GM21526 (cell line): Measurements from ENCODE around the gene ACTG1.

Source experiments
- ATAC-seq: cut with Tn5 transposase; IDR thresholded peaks from one replicate; pipeline ENCODE4 v1.9.1; 2021; ENCODE audit warnings: moderate library complexity; ENCODE audit not compliant: unreplicated experiment, low FRiP score

ACTG1 gene

DNA sequence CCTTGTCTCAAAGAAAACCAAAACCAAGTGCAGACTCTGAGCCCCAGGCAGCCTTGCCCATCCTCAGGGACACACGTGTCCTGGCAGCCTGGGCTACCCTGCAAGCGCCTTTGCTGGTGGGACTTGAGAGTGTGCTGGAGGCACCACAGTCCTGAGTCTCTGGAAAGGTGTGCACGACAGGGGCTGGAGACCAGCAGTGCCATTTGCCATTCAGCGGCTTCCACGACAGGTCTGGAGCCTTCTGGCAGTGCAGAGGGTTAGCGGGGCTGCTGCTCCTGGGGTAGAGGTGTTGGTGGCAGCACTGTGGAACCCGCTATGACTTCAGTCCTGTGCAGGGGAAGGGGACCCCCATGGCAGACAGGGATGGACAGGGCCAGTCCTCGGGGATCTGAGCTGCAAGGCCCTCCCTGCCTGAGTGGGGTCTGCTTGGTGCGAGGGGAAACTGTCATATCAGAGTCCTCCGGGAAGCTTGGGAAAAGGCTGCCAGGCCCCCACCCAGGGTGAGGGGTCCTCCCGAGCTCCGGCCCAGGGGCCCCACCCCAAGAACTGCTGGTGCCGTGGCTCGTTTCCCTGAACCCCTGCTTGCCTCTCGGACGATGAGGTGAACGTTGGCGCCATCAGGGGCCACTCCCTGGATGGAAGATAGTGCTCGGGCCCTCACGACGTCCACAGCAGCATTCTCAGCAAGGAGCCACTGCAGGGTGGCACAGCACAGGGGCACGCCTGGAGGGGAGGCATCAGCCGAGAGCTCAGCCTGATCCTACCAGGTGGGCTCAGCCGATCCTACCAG lies 32.8 kb upstream of the ACTG1 start:
- no peak for ATAC-seq

DNA sequence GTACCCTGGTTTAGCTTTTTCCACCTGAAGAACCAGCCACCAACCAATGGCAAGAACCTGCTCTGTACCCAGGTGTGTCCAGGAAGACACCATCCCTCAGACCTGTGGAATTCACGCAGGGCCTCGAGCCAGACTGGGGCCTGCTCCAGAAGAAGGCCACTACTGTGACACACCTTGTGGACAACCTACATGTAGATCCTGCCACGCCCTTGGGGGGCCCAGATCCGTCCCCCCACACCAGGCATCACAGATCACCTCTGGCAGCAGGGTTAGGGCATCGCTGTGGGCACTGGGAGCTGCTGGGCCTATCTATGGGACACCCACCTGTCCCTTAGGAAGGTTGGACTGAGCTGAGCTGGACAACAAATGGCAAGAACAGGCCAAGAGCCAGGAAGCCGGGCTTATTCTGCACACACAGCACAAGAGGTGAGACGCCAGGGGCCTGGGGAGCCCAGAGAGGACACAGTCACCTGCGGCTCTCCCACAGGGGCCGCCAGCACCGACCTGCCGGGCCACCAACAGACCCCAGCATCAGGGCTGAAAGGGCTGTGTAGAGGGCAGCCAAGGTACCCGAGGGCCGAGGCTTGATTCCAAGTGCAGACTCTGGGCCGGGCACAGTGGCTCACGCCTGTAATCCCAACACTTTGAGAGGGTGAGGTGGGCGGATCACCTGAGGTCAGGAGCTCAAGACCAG lies 31.8 kb upstream of the ACTG1 start:
- no peak for ATAC-seq

DNA sequence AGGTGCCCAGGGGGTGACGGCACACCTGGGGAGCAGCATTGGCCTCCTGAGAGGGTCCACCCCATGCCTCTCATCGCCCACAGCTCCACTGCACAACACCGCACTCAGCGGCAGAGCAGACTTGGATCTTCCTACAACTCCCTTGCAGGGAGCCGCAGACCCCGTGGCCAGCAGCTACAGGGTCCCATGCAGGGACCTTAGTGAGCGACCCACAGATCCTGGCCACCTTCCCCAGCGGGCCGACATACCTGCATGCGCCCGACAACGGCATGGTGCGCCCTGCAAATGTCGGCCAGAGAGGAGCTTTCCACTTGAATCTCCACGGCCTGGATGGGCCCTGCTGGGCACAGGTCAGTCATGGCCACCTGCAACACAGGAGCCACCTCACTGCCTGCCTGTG lies 31.2 kb upstream of the ACTG1 start:
- ATAC-seq, result no peak

DNA sequence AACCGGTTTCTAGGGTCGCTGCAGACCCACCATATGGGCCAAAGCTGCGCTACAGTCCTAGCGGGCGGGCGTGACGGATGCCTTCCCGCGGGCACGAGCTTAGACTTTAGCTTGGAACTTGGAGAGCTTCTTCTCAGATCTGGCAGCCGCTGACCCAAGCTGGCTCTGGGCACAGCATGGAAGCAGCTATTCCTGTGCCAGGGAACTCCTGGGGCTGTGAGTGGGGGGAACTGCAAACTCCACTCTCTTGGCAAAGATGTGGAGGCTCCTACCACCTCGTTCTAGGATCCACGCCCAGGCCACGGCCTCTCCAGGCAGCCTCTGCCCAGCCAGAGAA lies 30.7 kb upstream of the ACTG1 start:
- ATAC-seq, result no peak

DNA sequence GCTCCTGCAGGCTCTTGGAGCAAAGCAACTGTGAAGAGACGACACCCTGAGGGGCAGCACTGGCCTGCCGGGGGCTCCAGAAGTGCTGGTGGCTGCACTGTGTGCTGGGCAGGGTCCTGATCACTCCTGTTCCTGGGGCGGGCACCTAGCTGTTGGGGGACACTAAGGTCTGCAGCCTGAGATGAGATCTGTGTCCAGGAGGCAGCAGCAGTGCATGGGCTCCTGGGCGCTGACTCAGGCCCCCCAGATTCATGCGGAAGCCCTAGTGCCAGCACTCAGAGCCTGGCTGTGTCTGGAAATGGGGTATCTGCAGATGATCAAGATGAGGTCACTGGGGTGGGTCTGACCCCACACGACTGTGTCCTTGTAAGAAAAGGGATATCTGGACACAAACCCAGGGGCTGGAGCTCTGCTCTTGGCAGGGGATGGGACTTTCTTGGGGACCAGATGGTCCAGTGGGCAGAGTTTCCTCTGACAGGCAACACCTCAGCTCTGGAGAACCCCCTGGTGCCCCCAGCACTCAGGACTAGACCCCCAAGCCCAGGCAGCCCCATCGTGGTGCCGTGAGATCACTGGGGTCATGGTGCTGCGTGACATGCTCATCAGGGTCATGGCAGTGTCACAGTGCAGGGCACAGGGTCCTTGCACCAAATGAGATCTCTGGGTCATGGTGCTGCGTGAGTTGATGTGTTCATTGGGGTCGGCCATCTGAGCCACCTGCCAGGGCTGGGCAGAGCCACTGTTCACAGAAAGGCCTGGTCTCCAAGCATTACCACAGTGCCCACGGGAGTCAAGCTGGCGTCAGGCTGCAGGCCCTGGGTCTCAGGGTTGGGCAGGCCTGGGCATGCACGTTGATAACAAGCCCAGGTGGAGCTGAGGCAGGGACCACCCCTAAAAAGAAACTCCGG lies 30.1 kb upstream of the ACTG1 start:
- no peak for ATAC-seq

DNA sequence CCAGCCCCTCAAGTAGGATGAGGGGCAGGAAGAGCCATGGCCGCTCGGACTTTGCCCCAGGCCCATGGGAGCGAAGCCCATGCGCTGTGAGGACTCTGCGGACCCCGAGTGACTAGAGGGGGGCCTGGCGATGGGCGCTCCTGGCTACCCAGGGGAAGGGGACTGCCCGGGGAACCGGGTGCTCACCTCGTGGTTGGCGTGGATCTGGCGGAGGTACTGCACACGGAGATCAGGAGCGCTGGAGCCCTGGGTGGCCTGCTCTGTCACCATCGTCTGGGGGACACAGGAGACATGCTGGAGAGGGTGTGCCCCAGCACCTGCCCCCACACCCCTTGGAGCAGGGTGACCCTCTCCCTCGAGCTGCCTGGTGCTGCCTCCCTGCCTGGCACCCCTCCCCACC lies 28.5 kb upstream of the ACTG1 start:
- ATAC-seq, result no peak

DNA sequence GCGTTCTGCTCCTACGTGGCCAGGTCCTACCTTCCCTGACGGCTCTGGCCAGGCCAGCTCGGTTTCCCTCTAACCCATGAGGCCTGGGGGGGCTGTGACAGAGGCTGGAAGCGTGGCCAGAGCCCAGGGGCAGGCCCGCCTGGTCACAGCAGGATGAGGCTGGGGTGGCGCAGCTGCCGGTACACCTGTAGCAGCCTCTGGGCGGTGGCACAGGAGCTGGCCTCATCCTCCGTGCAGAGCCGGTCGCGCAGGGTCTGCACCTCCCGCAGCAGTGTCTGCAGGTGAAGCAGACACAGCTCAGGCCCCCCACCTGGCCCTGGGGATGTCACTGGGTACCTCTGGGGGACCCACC lies 28.1 kb upstream of the ACTG1 start:
- ATAC-seq, result no peak

DNA sequence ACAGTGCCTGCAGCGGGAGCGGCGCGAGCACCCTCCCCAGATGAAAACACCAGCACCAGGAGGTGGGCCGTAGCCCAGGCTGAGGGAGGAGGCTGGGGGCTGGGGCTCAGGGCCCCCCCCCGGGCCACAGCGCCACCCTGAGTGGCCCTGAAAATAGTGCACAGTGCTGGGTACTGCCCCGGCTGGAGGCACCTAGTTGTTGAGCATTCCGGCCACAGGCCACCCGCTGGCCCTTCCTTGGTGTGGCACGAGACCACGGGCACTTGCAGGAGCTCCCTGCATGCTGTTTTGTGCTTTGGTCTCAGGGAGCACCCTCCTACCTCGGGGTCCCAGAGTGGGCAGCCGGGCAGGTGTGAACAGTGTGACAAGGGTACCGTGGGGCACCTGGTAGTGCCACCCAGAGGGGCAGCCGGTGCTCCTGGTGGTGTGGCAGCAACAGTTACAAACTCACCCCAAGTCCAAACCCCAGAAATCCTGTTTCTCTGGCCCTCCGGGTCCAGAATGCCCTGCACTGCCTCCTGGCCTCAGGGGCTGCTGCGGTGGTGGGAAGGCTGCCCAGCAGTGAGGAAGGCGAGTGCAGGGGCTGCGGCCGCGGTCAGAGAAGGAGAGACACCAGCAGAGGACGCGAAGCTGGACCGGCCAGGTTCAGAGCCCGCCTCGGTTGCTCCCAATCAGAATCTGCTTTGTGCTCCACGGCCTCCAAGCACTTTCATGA lies 27.5 kb upstream of the ACTG1 start:
- no peak for ATAC-seq

DNA sequence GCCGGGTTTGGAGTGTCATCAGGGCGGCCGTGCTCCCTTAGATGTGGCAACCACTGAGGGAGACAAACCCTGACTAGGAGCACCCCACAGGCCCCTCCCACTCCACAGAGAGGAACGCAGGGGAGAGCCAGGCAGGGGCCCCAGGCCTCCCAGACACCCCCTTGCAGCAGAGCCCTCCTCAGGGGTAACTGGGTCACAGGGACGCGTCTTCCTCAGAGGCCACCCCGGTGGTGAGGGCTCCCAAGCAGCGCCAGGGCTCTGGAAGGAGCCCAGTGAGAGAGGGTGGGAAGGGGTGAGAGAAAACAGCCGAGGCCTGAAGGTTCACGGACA lies 26.9 kb upstream of the ACTG1 start:
- no peak for ATAC-seq

DNA sequence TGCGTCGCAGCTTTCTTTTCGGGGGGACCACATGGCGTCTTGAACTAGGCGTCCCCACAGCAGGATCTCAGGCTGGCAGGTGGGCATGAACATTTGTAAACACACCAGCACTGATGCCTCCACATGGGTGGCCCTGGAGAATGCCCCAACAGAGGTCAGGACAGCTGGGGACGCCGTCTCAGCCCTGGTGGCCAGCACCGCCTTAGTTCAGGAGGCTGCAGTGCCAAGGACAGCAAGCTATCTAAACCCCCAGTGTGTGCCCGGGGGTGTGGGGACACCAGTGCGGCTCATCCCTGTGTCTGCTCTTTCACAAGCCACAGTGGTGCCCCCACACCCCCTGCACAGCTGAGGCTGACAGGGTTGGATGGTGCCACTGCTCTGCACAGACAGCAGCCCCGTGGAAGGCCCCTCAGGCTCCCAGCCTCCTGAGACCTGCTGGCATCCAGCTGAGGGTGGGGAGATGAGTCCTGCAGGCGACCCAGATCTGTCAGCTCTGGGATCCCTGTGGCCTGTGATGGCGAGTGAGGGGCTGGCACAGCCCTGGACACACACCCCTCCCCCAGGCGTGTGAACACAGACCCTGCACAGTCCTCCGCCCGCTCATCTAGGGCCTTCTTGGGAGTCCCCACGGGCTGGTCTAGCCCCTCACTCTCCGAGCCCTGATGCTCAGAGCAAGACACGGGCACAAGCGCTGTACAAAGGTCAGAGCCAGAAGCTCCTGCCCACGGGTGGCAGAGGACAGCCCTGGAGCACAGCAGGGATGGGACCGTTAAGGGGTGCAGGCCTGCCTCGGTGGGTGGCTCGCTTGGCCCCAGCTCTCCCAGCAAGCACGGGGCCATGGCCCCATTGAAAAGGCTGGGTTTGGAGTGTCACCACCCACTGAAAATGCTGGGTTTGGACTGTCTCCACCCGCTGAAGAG lies 26.3 kb upstream of the ACTG1 start:
- no peak for ATAC-seq

DNA sequence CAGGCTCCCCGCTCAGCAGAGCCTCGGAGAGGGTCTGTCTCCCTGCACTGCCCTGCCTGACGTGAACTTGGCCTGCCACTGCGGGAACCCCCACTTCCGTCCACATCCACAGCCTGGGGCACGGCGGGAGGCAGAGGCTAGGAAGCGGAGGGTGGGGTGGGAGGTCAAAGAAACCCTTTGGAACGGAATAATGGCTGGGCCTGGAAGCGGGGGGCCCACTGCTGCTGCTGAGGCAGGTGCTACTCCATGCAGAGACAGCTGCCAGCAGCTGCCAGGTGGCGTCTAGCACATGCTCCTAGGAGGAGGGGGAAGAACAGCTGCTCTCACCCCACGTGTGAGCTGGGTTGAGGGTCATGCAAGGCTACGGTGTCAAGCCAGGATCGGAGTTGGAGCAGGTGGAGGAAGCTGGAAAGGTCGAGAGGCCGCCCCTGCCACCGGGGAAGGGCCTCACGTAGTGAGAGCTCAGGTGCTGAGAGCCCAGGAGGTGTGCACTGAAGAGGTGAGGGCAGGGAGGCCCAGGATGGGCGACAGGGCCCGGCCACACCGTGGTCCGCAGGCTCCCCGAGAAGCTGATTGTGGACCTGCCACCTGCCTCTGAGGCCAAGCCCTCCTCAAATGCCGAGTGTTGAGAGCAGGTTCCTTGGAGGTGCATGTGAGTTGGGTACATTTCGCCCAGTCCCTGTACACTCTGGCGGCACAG lies 25.4 kb upstream of the ACTG1 start:
- no peak for ATAC-seq

DNA sequence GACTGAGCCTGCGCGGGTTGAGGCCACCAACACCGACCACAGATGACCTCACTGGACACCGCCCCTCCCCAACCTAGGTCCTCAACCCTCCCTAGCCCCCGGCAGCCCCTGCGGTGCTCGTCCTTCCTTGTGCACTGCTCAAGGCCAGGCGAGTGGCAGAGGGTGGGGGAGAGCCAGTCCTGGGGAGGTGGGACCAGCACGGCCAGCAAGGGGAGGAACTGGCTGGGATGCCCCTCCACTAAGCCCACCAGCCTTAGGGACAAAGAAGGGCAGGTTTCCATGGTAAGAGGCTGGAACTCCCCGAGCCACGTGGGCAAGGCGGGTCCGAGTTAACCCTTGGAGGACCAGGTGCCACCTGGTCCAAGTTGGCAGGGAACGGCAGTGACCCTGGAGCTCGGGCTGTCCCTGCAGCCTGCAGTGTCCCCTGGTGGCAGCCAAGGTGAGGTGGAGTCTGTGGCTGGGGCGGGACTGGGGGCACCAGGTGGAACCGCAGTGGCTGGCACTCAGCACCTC lies 24.8 kb upstream of the ACTG1 start:
- ATAC-seq, result no peak

DNA sequence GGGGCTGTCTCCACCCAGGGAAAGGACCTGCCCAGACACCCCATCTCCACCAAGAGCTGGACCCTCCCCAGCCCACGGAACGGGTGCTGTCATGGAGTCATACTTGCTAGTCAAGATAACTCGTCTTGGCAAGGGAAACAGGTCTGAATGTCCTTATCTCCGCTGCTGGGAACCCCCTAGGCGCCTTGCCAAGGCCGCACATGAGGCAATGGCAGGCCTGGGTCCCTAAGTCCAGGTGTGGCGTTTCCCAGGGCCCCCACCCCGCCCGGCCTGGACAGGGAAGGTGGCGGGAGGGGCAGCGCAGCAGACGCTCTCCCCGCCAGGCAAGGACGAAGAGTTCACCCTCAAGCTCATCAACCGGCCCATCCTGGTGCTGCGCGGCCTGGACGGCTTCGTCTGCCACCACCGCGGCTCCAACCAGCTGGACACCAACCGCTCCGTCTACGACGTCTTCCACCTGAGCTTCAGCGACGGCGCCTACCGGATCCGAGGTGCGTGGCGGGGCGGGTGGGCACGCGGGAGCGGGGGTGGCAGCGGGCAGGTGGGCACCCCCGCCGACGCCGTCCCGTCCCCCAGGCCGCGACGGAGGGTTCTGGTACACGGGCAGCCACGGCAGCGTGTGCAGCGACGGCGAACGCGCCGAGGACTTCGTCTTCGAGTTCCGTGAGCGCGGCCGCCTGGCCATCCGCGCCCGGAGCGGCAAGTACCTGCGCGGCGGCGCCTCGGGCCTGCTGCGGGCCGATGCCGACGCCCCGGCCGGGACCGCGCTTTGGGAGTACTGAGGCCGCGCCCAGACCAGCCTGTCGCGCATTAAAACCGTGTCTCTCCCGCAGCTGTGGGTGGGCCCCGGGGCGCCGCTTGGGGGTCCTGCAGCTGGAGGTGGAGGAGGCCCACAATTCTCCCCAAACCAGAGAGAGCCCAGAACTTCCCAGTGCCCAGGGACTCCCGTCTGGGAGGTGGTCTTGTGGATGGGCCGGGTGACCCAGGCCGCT lies 24.0 kb upstream of the ACTG1 start:
- no peak for ATAC-seq

DNA sequence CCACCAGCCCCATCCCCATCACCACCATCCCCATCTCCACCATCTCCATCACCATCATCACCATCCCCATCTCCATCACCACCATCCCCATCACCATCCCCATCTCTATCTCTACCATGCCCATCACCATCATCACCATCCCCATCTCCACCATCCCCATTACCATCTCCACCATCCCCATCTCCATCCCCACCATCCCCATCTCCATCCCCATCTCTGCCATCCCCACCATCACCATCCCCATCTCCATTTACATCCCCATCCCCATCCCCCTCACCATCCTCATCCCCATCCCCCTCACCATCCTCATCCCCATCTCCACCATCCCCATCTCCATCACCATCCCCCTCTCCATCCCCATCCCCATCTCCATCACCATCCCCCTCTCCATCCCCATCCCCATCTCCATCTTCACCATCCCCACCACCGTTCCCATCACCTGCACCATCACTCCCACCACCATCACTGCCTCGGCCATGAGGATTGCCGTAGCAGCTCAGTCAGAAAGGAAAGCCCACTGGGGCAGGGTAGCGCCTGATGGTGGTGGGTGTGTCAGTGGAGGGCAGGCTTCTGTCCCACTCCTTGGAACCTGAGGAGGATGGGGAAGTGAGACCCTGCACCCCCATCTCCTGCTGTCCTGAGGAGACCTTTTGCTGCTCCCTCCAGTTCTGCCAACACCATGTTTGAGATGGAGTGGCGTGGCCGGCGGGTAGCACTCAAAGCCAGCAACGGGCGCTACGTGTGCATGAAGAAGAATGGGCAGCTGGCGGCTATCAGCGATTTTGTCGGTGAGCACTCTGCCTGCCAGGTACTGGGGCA lies 23.1 kb upstream of the ACTG1 start:
- ATAC-seq, result no peak

DNA sequence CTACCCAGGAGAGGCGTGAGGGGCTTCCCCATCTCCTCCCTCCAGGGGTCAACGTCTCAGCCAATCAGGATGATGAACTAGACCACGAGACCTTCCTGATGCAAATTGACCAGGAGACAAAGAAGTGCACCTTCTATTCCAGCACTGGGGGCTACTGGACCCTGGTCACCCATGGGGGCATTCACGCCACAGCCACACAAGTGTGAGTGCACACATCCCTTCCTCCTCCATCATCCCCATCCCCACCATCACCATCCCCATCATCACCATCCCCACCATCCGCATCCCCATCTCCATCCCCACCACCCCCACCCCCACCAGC lies 22.4 kb upstream of the ACTG1 start:
- no peak for ATAC-seq

DNA sequence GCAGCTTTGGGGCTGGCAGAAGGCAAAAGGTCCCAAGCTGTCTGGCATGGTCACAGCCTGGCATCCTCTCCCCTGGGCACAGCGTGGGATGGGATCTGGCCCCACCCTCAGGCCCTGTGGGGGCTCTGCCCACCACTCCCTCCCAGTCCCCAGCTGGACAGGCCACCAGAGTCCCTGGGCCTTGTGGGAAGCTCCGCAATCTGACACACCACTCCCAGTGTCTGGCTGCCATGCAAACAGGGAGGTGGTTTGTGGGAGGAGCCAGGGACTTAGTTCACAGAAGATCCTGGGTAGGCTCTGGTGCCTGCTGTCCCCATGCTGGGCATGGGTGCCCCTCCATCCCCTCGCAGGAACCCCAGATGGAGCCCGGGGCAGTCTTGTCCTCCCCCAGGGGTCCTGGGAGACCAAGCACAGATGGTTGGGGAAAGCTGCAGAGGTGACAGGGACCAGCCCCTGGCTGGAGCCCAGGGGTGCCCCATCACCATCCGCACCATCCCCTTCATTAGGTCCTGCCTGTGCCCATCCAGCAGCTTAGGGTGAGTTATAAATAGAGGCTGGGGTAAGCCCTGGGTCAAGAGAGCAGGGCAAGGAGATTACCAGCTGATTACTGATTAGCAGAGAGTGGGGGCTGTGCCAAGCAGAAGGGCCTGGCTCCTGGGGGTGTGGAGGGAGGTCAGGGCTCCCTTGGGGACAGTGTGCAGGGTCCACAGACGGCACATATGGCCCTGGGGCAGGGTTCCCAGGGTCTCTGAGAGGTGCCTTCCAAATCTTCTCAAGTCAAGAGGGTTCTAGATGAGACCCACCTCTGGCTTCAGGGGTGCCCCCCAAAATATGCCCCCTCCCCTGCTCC lies 21.8 kb upstream of the ACTG1 start:
- no peak for ATAC-seq
